Cerebellar cortex (tissue), 1 donor: Measurements from ENCODE around the gene ADPRHL1.

Experiments used
- DNase-seq: peaks from one replicate; pipeline ENCODE4 v3.0.0-alpha.2; 2015; ENCODE audit warnings: low spot score

ADPRHL1 gene

DNA sequence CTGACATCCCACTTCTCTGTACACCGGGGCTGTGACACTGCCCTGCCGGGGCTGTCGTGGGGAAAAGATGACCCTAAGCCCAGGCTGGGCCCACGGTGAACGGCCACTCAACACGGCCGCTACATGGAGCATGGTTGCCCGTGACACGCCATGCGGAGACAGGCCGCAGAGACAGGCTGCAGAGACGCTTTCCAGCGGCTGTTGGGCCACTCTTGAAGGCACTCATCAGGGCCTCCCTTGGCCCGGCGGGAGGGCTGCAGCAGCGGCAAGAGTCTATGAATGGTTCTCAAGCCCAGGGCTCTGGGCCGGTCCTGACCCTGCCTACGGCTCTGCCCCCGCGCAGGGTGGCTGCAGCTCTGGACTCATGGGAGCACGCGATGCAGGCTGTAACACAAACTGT is 22.1 kb downstream of the ADPRHL1 start:
- no peak for DNase-seq

DNA sequence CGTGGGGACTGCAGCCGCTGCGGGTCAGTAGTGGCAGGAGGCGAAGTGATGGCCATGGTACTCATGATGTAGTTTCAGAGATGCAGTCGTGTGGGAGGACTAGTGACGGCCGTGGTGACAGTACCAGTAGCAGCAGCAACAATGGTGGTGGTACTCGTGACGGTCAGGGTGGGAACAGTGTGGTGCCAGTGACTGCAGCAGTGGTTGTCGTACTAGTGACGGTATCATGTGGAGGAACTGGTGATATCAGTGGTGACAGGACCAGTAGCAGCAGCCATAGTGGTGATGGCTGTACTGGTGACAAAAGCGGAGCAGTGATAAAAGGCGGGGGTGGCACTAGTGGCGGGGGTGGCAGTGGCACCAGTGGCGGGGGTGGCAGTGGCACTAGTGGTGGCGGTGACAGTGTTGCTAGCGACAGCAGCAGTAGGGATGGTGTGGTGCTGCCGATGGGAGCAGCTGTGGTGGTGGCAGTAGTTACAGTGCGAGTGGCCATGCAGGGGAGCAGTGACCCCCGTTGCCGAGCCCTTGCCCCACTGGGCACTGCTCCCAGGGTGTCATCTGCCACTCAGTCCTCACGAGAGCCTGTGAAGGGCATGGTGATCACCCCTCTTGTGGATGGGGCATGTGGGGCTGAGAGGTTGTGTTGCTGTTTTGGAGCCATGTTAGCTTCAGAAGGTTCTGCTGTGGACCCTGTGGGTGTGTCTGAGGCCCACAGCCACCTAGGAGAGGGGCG is 22.7 kb downstream of the ADPRHL1 start:
- no peak for DNase-seq

DNA sequence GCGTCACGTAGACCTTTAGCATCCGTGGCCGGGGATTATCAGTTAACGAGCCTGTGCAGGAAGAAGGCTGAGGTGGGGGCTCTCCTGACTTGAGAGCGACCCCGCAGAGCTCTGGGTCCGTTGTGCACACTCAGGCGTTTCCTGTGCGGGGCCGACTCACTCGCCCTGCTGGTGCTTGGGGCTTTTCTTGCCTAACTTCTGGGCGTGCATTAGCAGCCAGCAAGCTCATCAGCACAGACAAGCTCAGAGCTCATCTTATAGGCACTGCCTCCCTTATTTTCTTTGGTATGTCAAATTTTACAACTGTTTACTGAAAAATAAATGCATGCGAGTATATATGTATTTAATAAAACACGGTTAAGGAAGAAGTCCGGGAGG is 23.7 kb downstream of the ADPRHL1 start:
- DNase-seq, result no peak

DNA sequence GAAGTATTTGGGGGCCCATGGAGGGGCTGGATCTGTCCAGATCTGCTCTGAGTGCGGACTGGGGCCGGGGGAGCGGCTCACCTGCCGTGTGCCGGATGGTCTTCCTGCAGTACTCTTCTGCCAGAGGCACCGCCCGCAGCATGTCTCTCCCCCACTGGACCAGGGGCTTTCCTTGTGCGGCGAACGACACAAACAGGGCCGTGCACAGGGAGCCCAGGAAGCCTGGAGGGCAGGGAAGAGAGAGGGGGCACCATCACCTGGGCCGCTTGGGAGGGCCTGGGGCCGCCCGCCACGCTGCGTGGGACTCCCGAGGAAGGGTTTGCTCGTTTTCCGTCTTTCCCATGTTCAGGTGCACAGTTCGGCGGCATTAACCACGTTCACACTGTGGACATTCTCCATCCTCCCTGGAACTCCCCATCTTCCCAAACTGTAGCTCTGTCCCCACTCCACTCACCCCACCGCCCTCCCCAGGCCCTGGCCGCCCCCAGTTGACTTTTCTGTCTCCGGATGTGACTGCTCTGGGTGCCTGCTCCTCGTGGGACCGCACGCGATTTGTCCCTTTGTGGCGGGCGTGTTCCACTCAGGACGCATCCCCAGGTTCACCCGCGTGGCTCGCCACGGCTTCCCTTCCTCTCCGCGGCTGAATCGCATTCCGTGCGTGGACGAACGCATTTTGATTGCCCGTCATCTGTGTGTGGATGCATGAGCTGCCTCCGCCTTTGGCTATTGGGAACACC is 24.2 kb downstream of the ADPRHL1 start:
- no peak for DNase-seq

- no peak for DNase-seq
Measured at GRCh38 chr13:113428469-113428865, 24.8 kb downstream of the ADPRHL1 start.

GRCh38 chr13:113427562-113428468 is 25.5 kb downstream of the ADPRHL1 start:
- no peak for DNase-seq

DNA sequence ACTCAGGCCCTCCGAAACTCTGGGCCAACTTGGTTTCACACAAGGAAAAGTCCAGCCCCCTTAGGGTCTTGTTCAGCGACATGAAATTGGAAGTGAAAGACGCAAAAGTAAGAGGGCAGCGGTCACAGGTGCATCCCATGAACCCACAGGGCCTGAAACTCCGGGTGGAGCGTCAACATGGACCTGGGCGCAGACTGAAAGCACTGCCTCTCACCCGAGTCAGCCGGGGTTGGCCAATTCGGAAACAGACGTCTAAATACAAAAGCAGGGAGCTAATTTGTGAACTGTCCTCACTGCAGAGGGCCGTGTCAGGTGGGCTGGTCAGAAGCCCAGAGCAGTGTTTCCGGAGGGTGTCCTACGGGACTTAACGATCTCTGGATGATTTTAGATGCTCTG is 26.7 kb downstream of the ADPRHL1 start:
- DNase-seq, result no peak

GRCh38 chr13:113425941-113426590 is 27.2 kb downstream of the ADPRHL1 start:
- DNase-seq, result no peak

GRCh38 chr13:113423520-113424163 is 29.6 kb downstream of the ADPRHL1 start:
- no peak for DNase-seq

DNA sequence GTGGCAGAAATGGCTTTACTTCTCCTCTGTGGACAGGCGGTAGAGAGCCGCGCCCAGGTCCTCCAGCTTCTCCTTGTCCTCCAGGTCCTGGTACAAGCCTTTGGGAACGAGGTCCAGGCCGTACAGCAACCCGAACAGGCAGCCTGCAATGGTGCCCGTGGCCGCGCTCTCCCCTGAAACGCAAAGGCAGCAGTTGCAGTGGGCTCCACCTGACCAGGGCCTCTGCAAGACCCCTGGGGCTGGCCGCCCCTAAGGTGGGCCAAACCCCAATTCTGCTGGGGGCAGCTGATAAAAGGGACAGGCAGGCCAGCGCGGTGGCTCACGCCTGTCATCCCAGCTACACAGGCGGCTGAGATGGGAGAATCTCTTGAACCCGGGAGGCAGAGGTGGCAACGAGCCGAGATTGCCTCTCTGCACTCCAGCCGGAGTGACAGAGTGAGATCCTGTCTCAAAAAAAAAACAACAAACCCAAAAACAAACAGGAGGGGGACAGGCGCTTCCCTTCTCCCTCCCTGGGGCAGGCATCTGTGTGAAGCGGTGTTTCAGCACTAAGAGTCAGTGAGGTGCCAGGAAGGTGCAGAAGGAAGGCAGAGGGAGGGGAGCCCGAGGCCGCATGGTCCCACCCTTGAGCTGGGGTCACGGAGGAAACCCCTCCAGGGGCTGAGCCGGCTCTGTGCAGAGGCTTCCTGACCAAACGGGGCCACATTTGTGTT is 30.3 kb downstream of the ADPRHL1 start:
- DNase-seq, result no peak

GRCh38 chr13:113421673-113422270 is 31.5 kb downstream of the ADPRHL1 start:
- no peak for DNase-seq

DNA sequence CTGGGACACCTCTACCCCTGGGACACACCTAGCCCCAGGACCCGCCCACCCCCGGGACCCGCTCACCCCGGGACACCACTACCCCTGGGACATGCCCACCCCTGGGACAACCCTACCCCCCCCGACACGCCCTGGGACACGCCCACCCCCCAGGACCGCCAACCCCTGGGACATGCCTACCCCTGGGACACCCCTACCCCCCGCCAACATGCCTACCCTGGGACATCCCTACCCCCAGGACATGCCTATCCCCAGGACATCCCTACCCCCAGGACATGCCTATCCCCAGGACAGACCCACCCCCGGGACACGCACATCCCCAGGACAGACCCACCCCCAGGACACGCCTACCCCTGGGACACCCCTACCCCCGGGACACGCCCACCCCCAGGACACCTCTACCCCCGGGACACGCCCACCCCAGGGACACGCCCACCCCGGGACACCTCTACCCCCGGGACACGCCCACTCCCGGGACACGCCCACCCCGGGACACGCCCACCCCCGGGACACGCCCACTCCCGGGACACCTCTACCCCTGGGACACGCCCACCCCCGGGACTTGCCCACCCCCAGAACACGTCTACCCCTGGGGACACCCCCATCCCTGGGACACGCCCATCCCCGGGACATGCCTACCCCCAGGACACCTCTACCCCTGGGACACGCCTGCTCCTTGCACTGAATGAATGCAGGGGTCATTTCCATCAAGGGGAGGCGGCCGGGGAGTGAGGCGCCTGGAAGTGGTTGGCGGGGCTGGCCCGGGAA is 32.3 kb downstream of the ADPRHL1 start:
- no peak for DNase-seq

- DNase-seq, result no peak
Measured at GRCh38 chr13:113420232-113420631, 33.1 kb downstream of the ADPRHL1 start.

- DNase-seq, result no peak
Measured at GRCh38 chr13:113419531-113420193, 33.6 kb downstream of the ADPRHL1 start.

GRCh38 chr13:113418722-113419049 is 34.6 kb downstream of the ADPRHL1 start:
- no peak for DNase-seq

DNA sequence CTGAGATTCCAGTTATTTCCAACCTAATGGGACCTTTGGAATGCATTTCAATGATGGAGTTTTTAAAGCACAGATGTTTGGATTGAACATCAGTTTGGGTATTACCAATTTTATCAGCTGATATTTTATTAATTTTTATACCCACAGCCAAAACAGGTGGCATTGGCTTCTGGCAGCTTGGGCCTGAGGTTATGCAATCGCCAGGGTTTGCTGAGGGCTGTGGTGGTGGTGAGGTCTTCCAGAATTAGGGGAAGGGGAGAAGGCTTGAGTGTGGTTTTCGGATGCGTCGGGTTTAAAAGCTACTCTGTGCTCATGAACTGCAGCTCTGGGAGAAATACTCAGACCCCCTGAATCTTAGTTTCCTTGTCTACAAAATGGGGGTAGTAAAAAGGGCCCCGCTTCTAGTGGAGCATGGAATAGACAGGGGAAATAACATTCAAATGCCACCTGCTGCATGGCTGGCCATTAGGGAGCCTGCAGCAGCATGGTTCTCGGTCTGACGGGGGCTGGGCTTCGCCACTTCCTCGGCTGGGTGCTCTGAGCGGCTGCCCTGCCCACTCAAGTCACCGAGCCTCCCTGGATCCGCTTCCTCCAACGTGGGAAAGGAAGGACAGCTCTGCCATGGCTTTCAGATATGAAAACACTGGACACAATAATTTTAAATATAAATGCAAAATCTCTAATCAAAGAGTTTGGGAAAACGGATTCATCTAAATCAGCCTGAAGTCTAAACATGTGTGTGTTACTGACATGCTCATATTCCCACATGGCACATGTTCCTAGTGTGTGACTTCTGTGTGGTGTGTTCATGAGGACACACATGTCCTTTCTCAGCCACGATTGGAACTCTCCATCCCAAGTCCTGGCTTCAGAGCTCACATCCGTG is 35.2 kb downstream of the ADPRHL1 start:
- DNase-seq, result no peak

GRCh38 chr13:113417008-113417751 is 36.1 kb downstream of the ADPRHL1 start:
- no peak for DNase-seq

DNA sequence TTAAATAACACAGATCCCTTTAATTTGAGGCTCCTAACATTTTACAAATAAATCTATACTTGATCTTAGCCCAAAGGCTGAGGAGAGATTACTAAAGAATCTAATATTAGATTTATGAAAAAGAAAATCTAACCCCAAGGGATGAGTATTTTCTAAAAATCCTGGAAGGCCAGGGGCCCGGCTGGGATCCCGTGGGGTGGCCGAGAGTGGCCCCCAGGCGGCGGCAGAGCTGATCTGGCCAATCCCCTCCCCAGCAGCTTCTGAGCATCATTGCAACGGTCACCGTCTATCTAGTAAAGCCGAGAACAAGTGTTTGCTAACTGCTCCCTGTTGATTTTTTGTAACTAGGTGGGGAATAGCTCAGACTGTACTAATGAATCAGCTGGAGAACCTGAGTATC is 37.5 kb downstream of the ADPRHL1 start:
- DNase-seq, result no peak
